Sigmoid colon (tissue), 7 donors: ENCODE measurements around the gene GABARAPL1. TPM values are rescaled to one million over a fixed set of nuclear protein-coding genes. Genes with fewer than 3 reads are reported as not detected.
"Not testable (repeated sequence)": the region's sequence is repeated elsewhere in the genome, so short reads cannot be mapped to it uniquely, and the experiment has no call there.

Source experiments
- DNase-seq: peaks from one replicate; pipeline ENCODE4 v3.0.0-alpha.2; 2019
- H3K27ac ChIP-seq, 4 donors: fragments of 200-600 bp; sonication (generic); one replicate each; pipeline ENCODE4 v1.5.1; 2016 to 2019; ENCODE audit warnings: mild to moderate bottlenecking in 1 of 4
- H3K27me3 ChIP-seq, 3 donors: fragments of 200-600 bp; sonication (generic); one replicate each; pipeline ENCODE4 v1.5.1; 2019; ENCODE audit warnings: mild to moderate bottlenecking in 1 of 3
- H3K36me3 ChIP-seq, 4 donors: fragments of 200-600 bp; sonication (generic); one replicate each; pipeline ENCODE4 v1.5.1; 2016 to 2019
- H3K4me1 ChIP-seq, 4 donors: fragments of 200-600 bp; sonication (generic); one replicate each; pipeline ENCODE4 v1.5.1; 2017 to 2019
- H3K4me3 ChIP-seq, 4 donors: fragments of 200-600 bp; sonication (generic); one replicate each; pipeline ENCODE4 v1.5.1; 2017 to 2019; ENCODE audit warnings: mild to moderate bottlenecking in 2 of 4, moderate library complexity in 1 of 4
- H3K9me3 ChIP-seq, 4 donors: fragments of 200-600 bp in 3 of 4; sonication (generic) in 3 of 4; one replicate each; pipeline versions ENCODE4 v1.5.1 to v1.6.1; 2013 to 2019
- CTCF ChIP-seq, 4 experiments: fragments of 450-650 bp in 3 of 4; fragments of 200-600 bp in 1 of 4; IDR thresholded peaks; one replicate each; pipeline ENCODE4 v1.5.1; 2016 to 2019; ENCODE audit warnings: antibody characterized with exemption in 4 of 4, mild to moderate bottlenecking in 3 of 4, moderate library complexity in 2 of 4
- EP300 ChIP-seq, 4 donors: sonication (generic); formaldehyde crosslinking; IDR thresholded peaks; one replicate each; pipeline ENCODE4 v1.6.1; 2017; ENCODE audit warnings: antibody characterized with exemption in 4 of 4
- POLR2A ChIP-seq, 2 donors: fragments of 450-650 bp; IDR thresholded peaks; one replicate each; pipeline ENCODE4 v1.6.1; 2016; ENCODE audit warnings: antibody characterized with exemption in 2 of 2, mild to moderate bottlenecking in 2 of 2, moderate library complexity in 2 of 2
- POLR2AphosphoS5 ChIP-seq, 4 donors: sonication (generic); formaldehyde crosslinking; IDR thresholded peaks; one replicate each; pipeline ENCODE4 v1.6.1; 2017; ENCODE audit warnings: antibody characterized with exemption in 4 of 4
- WGBS, 2 donors: extraction: QIAGEN DNeasy Blood & Tissue Kit; methylation state at CpG; one replicate each; pipeline ENCODE4 v1.1.7; 2013; 5-methylcytosine and 5-hydroxymethylcytosine counted together
- intact Hi-C: fragments of 100-400 bp; cut with DNase I; formaldehyde crosslinking; loops from one replicate; pipeline ENCODE4 v1.15.1; 2023
- polyA plus RNA-seq, 3 donors: library from polyadenylated mRNA; stranded (reverse); fragments of 200-250 nt; gene quantifications; one replicate each; pipeline ENCODE4 v1.2.3, GENCODE V29; 2013
- total RNA-seq, 4 donors: library from RNA; depleted of rRNA; stranded (reverse); fragments of >200 nt; gene quantifications; one replicate each; pipeline ENCODE4 v1.1.0, GENCODE V29; 2016
- donor health status: healthy with polysubstance abuse.
- donor health status: Bipolar disorder and iron deficiency.
- donor health status: healthy.

GABARAPL1 gene
- total and polyA plus RNA-seq, 7 donors: 38.3 to 122 (median 78.5) TPM

- Histone ChIP-seq H3K9me3 (no peaks in the 10 kb centered on the region), H3K4me1 (peaks cover 0 to 26% (median 21%) of the 10 kb centered on the region in 4 donors), H3K27me3 (no peaks in the 10 kb centered on the region), H3K36me3 (peaks cover 2 to 13% (median 5%) of the 10 kb centered on the region in 4 donors), H3K27ac (peak overlapping the region; percentile 95 to 100 (median 100)), H3K4me3 (peak overlapping the region; percentile 68 to 93 (median 88))
- intact Hi-C loops: loop anchor here (2.0 to 10.0 kb wide), 3 partner anchors 151 to 1299 kb away; partner anchors contain the start of genes PHC1 and YBX3
- WGBS, 2 donors: 0 to 1% methylated on average over 47 of the region's 47 CpGs
- peak in 2 of 4 donors; percentile 2 to 28 for TF ChIP-seq EP300 (IDR thresholded peaks at IDR 0.05)
- peak; percentile 49 to 79 (median 62) for TF ChIP-seq POLR2AphosphoS5 (IDR thresholded peaks at IDR 0.05)
- no peak for TF ChIP-seq CTCF (IDR thresholded peaks at IDR 0.05)
- peak in 1 of 2 donors; percentile 70 for TF ChIP-seq POLR2A (IDR thresholded peaks at IDR 0.05)
- peak; percentile 93 for DNase-seq
These were observed 775 bp downstream of the GABARAPL1 start for GRCh38 chr12:10213168-10214135.

GRCh38 chr12:10214136-10214894 lies 1.6 kb downstream of the GABARAPL1 start:
- no peaks in the 10 kb centered on the region for H3K27me3 ChIP-seq
- intact Hi-C loops: loop anchor here (2.0 to 10.0 kb wide), 3 partner anchors 150 to 1300 kb away; partner anchors contain the start of genes PHC1 and YBX3
- no peak for TF ChIP-seq POLR2AphosphoS5 (IDR thresholded peaks at IDR 0.05)
- TF ChIP-seq POLR2A (IDR thresholded peaks at IDR 0.05): no peak
- TF ChIP-seq EP300 (IDR thresholded peaks at IDR 0.05): no peak
- TF ChIP-seq CTCF (IDR thresholded peaks at IDR 0.05): no peak
- peak overlapping the region; percentile 68 to 93 (median 88) for H3K4me3 ChIP-seq
- H3K36me3 ChIP-seq: peaks cover 3 to 22% (median 7%) of the 10 kb centered on the region in 4 donors
- DNase-seq: no peak
- peaks cover 0 to 26% (median 21%) of the 10 kb centered on the region in 4 donors for H3K4me1 ChIP-seq
- no peaks in the 10 kb centered on the region for H3K9me3 ChIP-seq
- H3K27ac ChIP-seq: peak overlapping the region; percentile 95 to 100 (median 100)
- 10 to 33% methylated on average over 10 of the region's 10 CpGs for WGBS, 2 donors

GRCh38 chr12:10214895-10215267 lies 2.2 kb downstream of the GABARAPL1 start:
- intact Hi-C loops: loop anchor here (2.0 to 10.0 kb wide), 3 partner anchors 150 to 1300 kb away; partner anchors contain the start of genes PHC1 and YBX3
- peaks cover 5 to 27% (median 10%) of the 10 kb centered on the region in 4 donors for H3K36me3 ChIP-seq
- peak overlapping the region; percentile 95 to 100 (median 100) for H3K27ac ChIP-seq
- no peak for DNase-seq
- no peaks in the 10 kb centered on the region for H3K9me3 ChIP-seq
- WGBS, 2 donors: 60 to 81% methylated on average over 3 of the region's 3 CpGs
- peaks cover 0 to 28% (median 25%) of the 10 kb centered on the region in 4 donors for H3K4me1 ChIP-seq
- TF ChIP-seq POLR2A (IDR thresholded peaks at IDR 0.05): no peak
- no peak for TF ChIP-seq CTCF (IDR thresholded peaks at IDR 0.05)
- TF ChIP-seq EP300 (IDR thresholded peaks at IDR 0.05): no peak
- TF ChIP-seq POLR2AphosphoS5 (IDR thresholded peaks at IDR 0.05): no peak
- H3K27me3 ChIP-seq: no peaks in the 10 kb centered on the region
- H3K4me3 ChIP-seq: peak overlapping the region; percentile 68 to 93 (median 88)

GRCh38 chr12:10215436-10215835 lies 2.8 kb downstream of the GABARAPL1 start:
- no peaks in the 10 kb centered on the region for H3K9me3 ChIP-seq
- H3K27ac ChIP-seq: peak overlapping the region; percentile 95 to 100 (median 100)
- H3K36me3 ChIP-seq: peaks cover 5 to 33% (median 15%) of the 10 kb centered on the region in 4 donors
- WGBS, 2 donors: 50 to 53% methylated on average over 2 of the region's 2 CpGs
- H3K4me3 ChIP-seq: peak overlapping the region; percentile 68 to 93 (median 88)
- TF ChIP-seq POLR2A (IDR thresholded peaks at IDR 0.05) (no peak), EP300 (IDR thresholded peaks at IDR 0.05) (no peak), CTCF (IDR thresholded peaks at IDR 0.05) (no peak), POLR2AphosphoS5 (IDR thresholded peaks at IDR 0.05) (no peak)
- DNase-seq: no peak
- intact Hi-C loops: loop anchor here (2.0 to 10.0 kb wide), 2 partner anchors 149 to 1301 kb away; partner anchors contain the start of gene PHC1
- peaks cover 0 to 34% (median 30%) of the 10 kb centered on the region in 4 donors for H3K4me1 ChIP-seq
- no peaks in the 10 kb centered on the region for H3K27me3 ChIP-seq

GRCh38 chr12:10215946-10216345 lies 3.3 kb downstream of the GABARAPL1 start:
- intact Hi-C loops: loop anchor here (2.0 to 10.0 kb wide), 2 partner anchors 149 to 1301 kb away; partner anchors contain the start of gene PHC1
- not testable (repeated sequence) for DNase-seq, H3K9me3 ChIP-seq, H3K27me3 ChIP-seq, H3K4me3 ChIP-seq
- peaks cover 8 to 38% (median 19%) of the 10 kb centered on the region in 4 donors for H3K36me3 ChIP-seq
- H3K4me1 ChIP-seq: peaks cover 0 to 37% (median 34%) of the 10 kb centered on the region in 4 donors
- 86 to 87% methylated on average over 13 of the region's 13 CpGs for WGBS, 2 donors
- peak overlapping the region in 1 of 4 donors; percentile 100 for H3K27ac ChIP-seq
